GM12874 (cell line): ENCODE data around the gene ETS1.

Experiments used
- CTCF ChIP-seq: IDR thresholded peaks from 2 replicates; pipeline ENCODE4 v1.5.1; 2011; ENCODE audit warnings: low read depth, mild to moderate bottlenecking, control low read depth, low read length, moderate library complexity; ENCODE audit not compliant: insufficient read depth

ETS1 gene

GRCh38 chr11:128596250-128596649 lies 8.9 kb upstream of the ETS1 start:
- no peak for TF ChIP-seq CTCF

GRCh38 chr11:128595775-128596174 lies 8.4 kb upstream of the ETS1 start:
- TF ChIP-seq CTCF = no peak

- no peak for TF ChIP-seq CTCF
Observed at GRCh38 chr11:128595221-128595620, 7.9 kb upstream of the ETS1 start.

GRCh38 chr11:128594226-128594625 lies 6.9 kb upstream of the ETS1 start:
- no peak for TF ChIP-seq CTCF

- TF ChIP-seq CTCF = no peak
Observed at GRCh38 chr11:128593281-128593680, 5.9 kb upstream of the ETS1 start.

- TF ChIP-seq CTCF = no peak
Observed at GRCh38 chr11:128592454-128592853, 5.1 kb upstream of the ETS1 start.

GRCh38 chr11:128590587-128590986 lies 3.2 kb upstream of the ETS1 start:
- no peak for TF ChIP-seq CTCF

- TF ChIP-seq CTCF = no peak
Observed at GRCh38 chr11:128589998-128590397, 2.6 kb upstream of the ETS1 start.
